Mammary epithelial cell (primary cell): Measurements from ENCODE around the gene TNFRSF1A.

Experiments
- CTCF ChIP-seq, 2 donors: IDR thresholded peaks in 1 of 2; conservative IDR thresholded peaks in 1 of 2; 2 replicates each; pipeline ENCODE4 v1.5.1; 2011 to 2012; ENCODE audit warnings: inconsistent platforms in 2 of 2, low read length in 2 of 2, mild to moderate bottlenecking in 2 of 2, control low read depth in 1 of 2, low read depth in 1 of 2; ENCODE audit not compliant: insufficient read depth in 1 of 2; ENCODE audit errors: extremely low read depth in 1 of 2
- EZH2 ChIP-seq: IDR thresholded peaks from 2 replicates; pipeline ENCODE4 v1.6.1; 2012; ENCODE audit warnings: low read length, inconsistent platforms, borderline replicate concordance

GRCh38 chr12:6386038-6386437 lies 44.2 kb upstream of the TNFRSF1A start:
- TF ChIP-seq CTCF (conservative IDR thresholded peaks at IDR 0.05 in 1 of 2, IDR thresholded peaks at IDR 0.05 in 1 of 2; ENCODE audit: extremely low read depth in 1 of 2, insufficient read depth in 1 of 2, low read depth in 1 of 2, low read length in 2 of 2) (no peak), EZH2 (no peak)
